B cell (primary cell): ENCODE data around the gene TTC23. TPM values are rescaled to one million over a fixed set of nuclear protein-coding genes. Genes with fewer than 3 reads are reported as not detected.

Experiments
- ATAC-seq: fragments of 200-7000 bp; cut with Tn5 transposase; one replicate; pipeline ENCODE4 v1.10.0; 2021; ENCODE audit warnings: low read depth, mild to moderate bottlenecking, moderate number of reproducible peaks, moderate library complexity
- CTCF ChIA-PET: fragments of 350-600 bp; sonication (Branson Sonifier 250); formaldehyde crosslinking; loops from one replicate; lab custom pipeline; 2021; ENCODE audit warnings: antibody characterized with exemption, inconsistent platforms; lab: Charles Lee
- POLR2A ChIA-PET: fragments of 350-600 bp; sonication (Branson Sonifier 250); formaldehyde crosslinking; loops from one replicate; lab custom pipeline; 2021; ENCODE audit warnings: antibody characterized with exemption; lab: Charles Lee
- DNase-seq: peaks from one replicate; pipeline ENCODE4 v3.0.0; 2013
- H2AFZ ChIP-seq: 2 replicates; pipeline ENCODE4 v1.6.1; 2012; ENCODE audit warnings: mild to moderate bottlenecking, low read depth, low read length; ENCODE audit not compliant: insufficient read depth, poor library complexity, severe bottlenecking
- H3K27ac ChIP-seq, 2 donors: 1 replicate in 1 of 2; 2 replicates in 1 of 2; pipeline ENCODE4 v1.5.1; 2012 to 2013; ENCODE audit warnings: low read length in 2 of 2, mild to moderate bottlenecking in 2 of 2, moderate library complexity in 1 of 2
- H3K27me3 ChIP-seq, 4 experiments: fragments of 200-600 bp in 1 of 4; sonication (generic) in 1 of 4; replicated peaks in 1 of 4; 1 replicate in 2 of 4; 2 replicates in 2 of 4; pipeline versions ENCODE4 v1.6.1 to v1.7.0; 2013 to 2016; ENCODE audit warnings: low read length in 3 of 4, mild to moderate bottlenecking in 2 of 4, mixed read lengths in 1 of 4, moderate library complexity in 1 of 4; ENCODE audit not compliant: insufficient read depth in 4 of 4, control insufficient read depth in 3 of 4; ENCODE audit errors: control extremely low read depth in 1 of 4
- H3K36me3 ChIP-seq, 2 experiments: replicated peaks in 1 of 2; 1 replicate in 1 of 2; 2 replicates in 1 of 2; pipeline versions ENCODE4 v1.6.1 to v1.7.1; 2013; ENCODE audit warnings: low read length in 1 of 2; ENCODE audit not compliant: insufficient read depth in 2 of 2, control insufficient read depth in 1 of 2; ENCODE audit errors: control extremely low read depth in 1 of 2, extremely low read depth in 1 of 2
- H3K4me1 ChIP-seq, 2 donors: fragments of 200-600 bp in 1 of 2; sonication (generic) in 1 of 2; 1 replicate in 1 of 2; 2 replicates in 1 of 2; pipeline versions ENCODE4 v1.5.1 to v1.6.1; 2013 to 2017; ENCODE audit warnings: low read length in 2 of 2; ENCODE audit not compliant: control insufficient read depth in 2 of 2, insufficient read depth in 2 of 2
- H3K4me2 ChIP-seq: replicated peaks from 2 replicates; pipeline ENCODE3; 2012; ENCODE audit warnings: mild to moderate bottlenecking, low read depth, low read length; ENCODE audit not compliant: poor library complexity, severe bottlenecking
- H3K4me3 ChIP-seq, 5 experiments: fragments of 200-600 bp in 1 of 5; sonication (generic) in 1 of 5; 1 replicate in 3 of 5; 2 replicates in 2 of 5; pipeline versions ENCODE4 v1.5.1 to v1.7.0; 2011 to 2016; ENCODE audit warnings: low read length in 4 of 5, mild to moderate bottlenecking in 4 of 5, low read depth in 2 of 5, control low read depth in 1 of 5, moderate library complexity in 1 of 5; ENCODE audit not compliant: insufficient read depth in 1 of 5; ENCODE audit errors: control extremely low read depth in 1 of 5, extremely low read depth in 1 of 5
- H3K79me2 ChIP-seq: fragments of 200-600 bp; sonication (generic); one replicate; pipeline ENCODE4 v1.6.0; 2016; ENCODE audit warnings: low read length; ENCODE audit not compliant: control insufficient read depth, insufficient read depth
- H3K9ac ChIP-seq: fragments of 200-600 bp; sonication (generic); 2 replicates; pipeline ENCODE4 v1.6.1; 2017; ENCODE audit warnings: mild to moderate bottlenecking, low read length, moderate library complexity
- H3K9me3 ChIP-seq, 3 donors: one replicate each; pipeline versions ENCODE4 v1.6.1 to v1.7.1; 2013; ENCODE audit warnings: low read length in 2 of 3; ENCODE audit not compliant: control insufficient read depth in 2 of 3, insufficient read depth in 1 of 3; ENCODE audit errors: control extremely low read depth in 1 of 3
- H4K20me1 ChIP-seq: 2 replicates; pipeline ENCODE4 v1.6.0; 2012; ENCODE audit warnings: mild to moderate bottlenecking, low read length; ENCODE audit not compliant: insufficient read depth, control insufficient read depth, poor library complexity, severe bottlenecking
- H3K27ac Mint-ChIP-seq: one replicate; pipeline ENCODE4 v1.8.0; 2021; ENCODE audit warnings: mixed read lengths
- H3K27me3 Mint-ChIP-seq: one replicate; pipeline ENCODE4 v1.8.0; 2021; ENCODE audit warnings: mixed read lengths
- H3K4me1 Mint-ChIP-seq: one replicate; pipeline ENCODE4 v1.8.0; 2021; ENCODE audit warnings: mixed read lengths
- H3K4me3 Mint-ChIP-seq: one replicate; pipeline ENCODE4 v1.8.0; 2021; ENCODE audit warnings: mixed read lengths
- H3K9me3 Mint-ChIP-seq: one replicate; pipeline ENCODE4 v1.8.0; 2022; ENCODE audit warnings: mixed read lengths; ENCODE audit not compliant: insufficient read depth
- CTCF ChIP-seq: fragments of 200-600 bp; IDR thresholded peaks from one replicate; pipeline ENCODE4 v1.8.0; 2022; ENCODE audit warnings: antibody characterized with exemption, mild to moderate bottlenecking
- EZH2 ChIP-seq: IDR thresholded peaks from 2 replicates; pipeline ENCODE4 v1.6.1; 2012; ENCODE audit warnings: borderline replicate concordance, low read depth, mild to moderate bottlenecking, moderate library complexity, low read length; ENCODE audit not compliant: insufficient read depth, poor library complexity, severe bottlenecking
- WGBS: methylation state at CpG from one replicate; pipeline ENCODE4 v1.1.5; 2013; ENCODE audit warnings: missing lambda C conversion rate; ENCODE audit not compliant: insufficient coverage; 5-methylcytosine and 5-hydroxymethylcytosine counted together
- intact Hi-C: fragments of 100-400 bp; cut with micrococcal nuclease; formaldehyde crosslinking; loops from one replicate; pipeline ENCODE4 v1.10.0; 2022
- polyA plus RNA-seq: library from polyadenylated mRNA; depleted of rRNA; stranded (reverse); fragments of >200 nt; gene quantifications from 2 replicates; pipeline ENCODE4 v1.2.3, GENCODE V29; 2012
- total RNA-seq, 2 donors: library from RNA; stranded (reverse); fragments of 120-200 nt in 1 of 2; gene quantifications; 1 replicate in 1 of 2; 2 replicates in 1 of 2; pipeline versions ENCODE4 v1.2.3 to v1.2.4, GENCODE V29; 2013 to 2022

TTC23 gene
- total and polyA plus RNA-seq, 2 donors (not counting 1 experiment from before 2014, with no cell fraction given), result 0.15 to 1.9 TPM

- H3K9me3 ChIP-seq, result no peaks in the 10 kb centered on the region
- no peak overlapping the region for H3K27ac Mint-ChIP-seq
- intact Hi-C loops, result no loop called here
- no peak overlapping the region for H3K4me3 Mint-ChIP-seq
- no peaks in the 10 kb centered on the region for H3K9me3 Mint-ChIP-seq
- WGBS, result 92% methylated on average over 5 of the region's 8 CpGs
- H3K27me3 ChIP-seq, result peaks cover 0 to 15% (median 0%) of the 10 kb centered on the region in 4 experiments
- peaks cover 5% of the 10 kb centered on the region for H3K4me1 Mint-ChIP-seq
- no peak overlapping the region for H3K4me2 ChIP-seq
- TF ChIP-seq CTCF, result no peak
- no peak for TF ChIP-seq EZH2
- no peaks in the 10 kb centered on the region for H3K36me3 ChIP-seq
- H3K27me3 Mint-ChIP-seq, result peaks cover 29% of the 10 kb centered on the region
- no peak overlapping the region for H2AFZ ChIP-seq
- ATAC-seq, result no peak
- no peak for DNase-seq
- CTCF ChIA-PET, result interaction anchor here (0.8 kb wide), 1 partner anchor 10 kb away, joined by 3 read pairs; no protein-coding TSS in a partner anchor
- H3K9ac ChIP-seq, result no peak overlapping the region
- H3K4me1 ChIP-seq, result peaks cover 0 to 4% of the 10 kb centered on the region in 2 donors
- no peaks in the 10 kb centered on the region for H3K79me2 ChIP-seq
- H3K4me3 ChIP-seq, result no peak overlapping the region
- no peaks in the 10 kb centered on the region for H4K20me1 ChIP-seq
- POLR2A ChIA-PET, result no interaction called here
- no peak overlapping the region for H3K27ac ChIP-seq
These were observed 138.6 kb downstream of the TTC23 start for GRCh38 chr15:99110581-99111320.

DNA sequence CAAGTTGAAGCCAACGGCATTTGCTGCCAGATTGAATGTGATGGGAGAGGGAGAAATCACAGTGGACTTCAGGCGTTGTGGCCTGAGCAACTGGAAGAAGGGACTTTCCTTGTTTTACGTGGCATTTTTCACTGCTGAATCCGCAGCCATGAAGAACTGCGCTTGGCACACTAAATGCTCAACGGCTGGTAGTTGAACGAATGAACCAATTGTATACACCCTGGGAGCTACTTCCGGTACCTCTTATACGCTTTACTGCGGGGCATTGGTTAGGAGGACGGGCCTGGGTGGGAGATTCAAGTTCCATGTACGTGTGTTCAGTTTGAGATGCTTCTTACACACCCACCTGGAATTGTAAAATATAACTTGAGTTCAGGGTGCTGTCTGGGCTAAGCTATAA lies 139.3 kb downstream of the TTC23 start:
- no peak overlapping the region for H3K27ac Mint-ChIP-seq
- Histone ChIP-seq H3K79me2 (no peaks in the 10 kb centered on the region), H2AFZ (no peak overlapping the region), H3K4me1 (peaks cover under 1 to 7% of the 10 kb centered on the region in 2 donors), H3K9ac (no peak overlapping the region), H4K20me1 (no peaks in the 10 kb centered on the region), H3K36me3 (no peaks in the 10 kb centered on the region), H3K27me3 (peaks cover 0 to 15% (median 0%) of the 10 kb centered on the region in 4 experiments), H3K9me3 (no peaks in the 10 kb centered on the region), H3K4me2 (no peak overlapping the region), H3K27ac (no peak overlapping the region), H3K4me3 (no peak overlapping the region)
- peaks cover 7% of the 10 kb centered on the region for H3K4me1 Mint-ChIP-seq
- peaks cover 29% of the 10 kb centered on the region for H3K27me3 Mint-ChIP-seq
- ATAC-seq (no peak), DNase-seq (no peak)
- intact Hi-C loops, result no loop called here
- ChIA-PET POLR2A (no interaction called here), CTCF (interaction anchor here (1.3 kb wide), 1 partner anchor 34 kb away, joined by 3 read pairs; no protein-coding TSS in a partner anchor)
- H3K4me3 Mint-ChIP-seq, result no peak overlapping the region
- 100% methylated on average over 10 of the region's 12 CpGs for WGBS
- no peak for TF ChIP-seq EZH2
- no peak for TF ChIP-seq CTCF
- H3K9me3 Mint-ChIP-seq, result no peaks in the 10 kb centered on the region
